NCI-H1930 (cell line): ENCODE data around the gene BRF1.

ENCODE experiments used
- DNase-seq, 2 experiments: peaks; one replicate each; lab custom pipeline; 2025; lab: John Stamatoyannopoulos, UW

Gene BRF1

DNA sequence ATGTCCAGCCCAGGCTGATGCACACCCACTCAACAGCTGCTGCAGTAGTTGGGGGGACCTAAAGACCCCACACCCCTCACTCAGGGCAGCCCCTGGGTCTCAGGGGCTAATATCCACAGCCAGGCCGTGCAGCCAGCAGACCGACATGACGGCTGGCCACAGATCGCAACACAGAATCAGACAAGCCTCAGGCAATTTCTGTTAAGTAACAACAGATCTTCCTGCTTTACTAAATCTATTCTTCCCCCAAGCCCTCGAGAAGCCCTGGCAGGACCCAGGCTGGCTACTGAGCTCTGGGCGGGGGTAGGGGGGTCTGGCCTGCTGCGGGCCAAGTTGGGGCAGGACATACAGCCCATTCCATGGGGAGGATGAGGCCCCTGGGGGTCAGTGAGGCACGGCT, 91.7 kb downstream of the BRF1 start:
- no peak for DNase-seq

- no peak for DNase-seq
Measured at GRCh38 chr14:105208738-105209075, 92.1 kb downstream of the BRF1 start.

DNA sequence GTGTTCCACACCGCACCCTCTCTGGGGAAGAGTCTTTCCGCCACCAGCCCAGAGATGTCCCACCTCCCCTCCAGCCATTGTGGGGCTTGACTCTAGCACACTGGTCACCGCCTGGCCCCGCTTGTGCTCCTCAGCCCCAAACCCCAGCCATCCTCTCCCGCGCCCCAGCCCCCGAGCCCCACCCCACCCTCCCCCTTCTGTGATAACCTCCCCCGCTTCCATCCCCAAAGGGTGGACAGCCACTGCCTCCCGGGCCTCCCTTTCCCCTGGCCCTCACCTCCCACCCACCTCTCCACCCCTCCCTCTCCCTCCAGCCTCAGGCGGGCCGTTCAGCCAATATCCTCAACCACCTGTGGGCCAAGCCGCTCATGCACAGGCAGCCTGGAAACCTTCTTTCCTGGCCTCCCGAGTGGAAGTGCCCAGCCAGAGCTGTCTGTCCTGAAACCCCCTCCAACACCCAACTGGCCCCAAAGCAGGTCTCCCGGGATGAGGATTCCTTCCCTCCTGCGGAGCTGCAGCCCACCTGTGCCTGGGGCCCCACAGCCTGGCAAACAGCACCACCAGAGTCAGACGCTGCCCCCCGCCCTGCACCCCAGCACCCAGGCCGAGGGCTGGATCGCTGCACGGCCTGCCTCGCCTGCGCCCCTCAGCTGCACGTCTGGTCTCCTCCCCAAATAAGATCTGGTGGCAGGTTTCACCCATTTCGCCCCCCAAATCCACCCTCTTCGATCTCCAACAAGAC, 92.6 kb downstream of the BRF1 start:
- no peak for DNase-seq

DNA sequence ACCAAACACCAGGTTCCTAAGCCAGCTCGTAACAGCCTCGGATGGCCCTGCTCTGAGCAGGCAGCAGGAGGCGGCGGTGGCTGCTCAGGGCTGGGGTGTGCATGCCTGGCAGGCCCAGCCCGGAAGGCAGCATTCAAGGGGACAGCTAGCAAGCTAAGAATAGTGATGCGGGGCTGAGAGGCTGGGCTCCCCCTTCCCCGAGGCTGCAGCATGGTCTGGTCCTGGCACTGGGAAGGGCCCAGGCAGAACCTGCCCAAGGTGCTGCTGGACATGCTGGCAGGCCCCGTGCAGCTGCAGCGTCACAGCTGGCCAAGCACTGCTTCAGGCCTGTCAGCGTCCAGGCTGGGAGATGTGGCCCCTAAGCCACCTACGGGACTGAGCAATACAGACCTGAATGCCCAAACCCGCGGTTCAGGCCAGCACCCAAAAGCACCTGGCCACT, 93.3 kb downstream of the BRF1 start:
- DNase-seq, result no peak

DNA sequence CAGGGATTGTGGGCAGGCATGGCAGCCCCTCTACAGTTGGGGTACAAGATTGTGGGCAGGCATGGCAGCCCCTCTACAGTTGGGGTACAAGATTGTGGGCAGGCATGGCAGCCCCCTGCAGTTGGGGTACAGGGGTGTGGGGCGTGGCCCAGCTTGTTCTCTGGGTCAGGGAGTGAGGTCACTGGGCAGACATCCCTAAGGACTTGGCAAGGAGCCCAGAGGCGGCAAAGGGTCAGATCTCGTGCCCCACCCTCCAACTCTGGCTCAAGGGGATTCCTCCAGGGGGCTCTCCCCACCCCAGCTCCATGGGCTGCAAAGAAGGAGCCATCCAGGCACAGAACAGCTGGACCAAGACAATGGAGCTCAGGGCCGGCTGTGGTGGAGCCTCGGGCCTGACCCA, 93.9 kb downstream of the BRF1 start:
- DNase-seq, result no peak

GRCh38 chr14:105205673-105206208, 95.1 kb downstream of the BRF1 start:
- no peak for DNase-seq

GRCh38 chr14:105204931-105205672, 95.7 kb downstream of the BRF1 start:
- no peak for DNase-seq

DNA sequence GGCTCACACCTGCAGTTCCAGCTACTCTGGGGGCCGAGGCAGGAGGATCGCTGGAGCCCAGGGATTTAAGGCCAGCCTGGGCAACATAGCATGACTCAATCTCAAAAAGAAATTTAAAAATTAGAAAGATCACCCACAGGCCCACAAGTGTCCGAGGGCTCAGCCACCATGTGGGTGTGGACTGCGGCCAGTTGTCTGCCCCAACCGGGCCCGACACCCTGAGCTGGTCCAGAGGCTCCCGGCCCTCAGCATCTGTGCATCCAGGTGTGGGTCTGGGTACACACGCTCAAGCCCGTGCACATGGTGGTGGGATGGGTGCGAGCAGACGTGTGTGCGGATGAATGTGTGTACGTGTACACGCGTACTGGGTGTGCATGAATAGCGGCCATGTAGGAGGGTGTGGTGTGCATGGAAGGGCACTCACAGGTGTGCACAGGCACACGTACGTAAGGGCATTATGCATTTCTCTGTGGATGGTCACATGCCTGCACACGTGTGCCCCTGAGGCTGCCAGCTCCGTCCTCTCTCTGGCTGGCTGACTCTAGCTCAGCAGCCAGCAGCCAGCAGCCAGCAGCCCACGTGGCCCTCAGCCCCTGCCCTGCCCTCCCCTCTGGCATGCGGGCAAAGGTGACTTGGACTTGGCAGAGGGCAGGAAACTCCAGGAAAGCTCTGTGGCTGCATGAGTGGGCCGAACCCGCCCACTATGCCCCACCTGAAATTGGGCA, 96.4 kb downstream of the BRF1 start:
- no peak for DNase-seq

GRCh38 chr14:105203701-105204100, 97.1 kb downstream of the BRF1 start:
- no peak for DNase-seq

GRCh38 chr14:105203057-105203531, 97.7 kb downstream of the BRF1 start:
- DNase-seq, result peak; percentile 18 to 62

- DNase-seq, result no peak
Measured at GRCh38 chr14:105201925-105202513, 98.8 kb downstream of the BRF1 start.

DNA sequence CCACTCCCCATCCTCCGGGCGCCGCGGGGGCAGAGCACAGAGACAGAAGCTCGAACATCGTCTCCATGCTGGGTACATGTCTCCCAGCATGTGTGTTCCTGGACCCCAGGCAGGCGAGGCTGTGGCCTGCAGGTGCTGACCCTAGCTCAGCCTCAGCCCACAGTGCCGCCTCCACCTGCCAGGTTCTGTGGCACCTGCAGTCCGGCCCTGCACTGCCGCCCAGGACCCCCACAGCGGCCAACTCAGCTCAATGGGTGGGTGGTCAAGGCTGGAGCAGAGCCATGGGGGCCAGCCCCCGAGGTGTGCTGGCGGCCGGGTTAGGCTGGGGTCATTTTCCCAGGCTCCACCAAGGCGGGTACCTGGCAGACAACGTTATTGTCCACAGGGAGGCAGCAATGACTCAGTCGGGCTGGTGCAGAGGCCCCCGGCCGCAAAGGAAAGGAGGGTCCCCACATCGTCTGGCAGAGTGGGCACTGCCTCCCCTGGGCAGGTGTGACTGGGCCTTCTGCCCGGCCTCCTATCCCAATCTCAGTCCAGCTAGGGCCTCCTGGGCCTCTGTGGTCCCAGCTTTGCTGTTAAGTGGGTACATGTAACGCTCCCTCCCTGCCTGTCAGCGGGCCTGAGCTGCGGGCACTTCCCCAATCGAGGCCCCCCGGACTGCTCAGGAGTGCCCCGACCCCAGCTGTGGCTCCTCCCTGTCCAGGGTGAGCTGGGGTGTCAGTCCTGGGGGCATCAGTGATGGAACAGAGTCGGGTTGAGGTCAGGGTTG, 99.5 kb downstream of the BRF1 start:
- no peak for DNase-seq

- DNase-seq, result no peak
Measured at GRCh38 chr14:105200641-105201040, 100.2 kb downstream of the BRF1 start.

DNA sequence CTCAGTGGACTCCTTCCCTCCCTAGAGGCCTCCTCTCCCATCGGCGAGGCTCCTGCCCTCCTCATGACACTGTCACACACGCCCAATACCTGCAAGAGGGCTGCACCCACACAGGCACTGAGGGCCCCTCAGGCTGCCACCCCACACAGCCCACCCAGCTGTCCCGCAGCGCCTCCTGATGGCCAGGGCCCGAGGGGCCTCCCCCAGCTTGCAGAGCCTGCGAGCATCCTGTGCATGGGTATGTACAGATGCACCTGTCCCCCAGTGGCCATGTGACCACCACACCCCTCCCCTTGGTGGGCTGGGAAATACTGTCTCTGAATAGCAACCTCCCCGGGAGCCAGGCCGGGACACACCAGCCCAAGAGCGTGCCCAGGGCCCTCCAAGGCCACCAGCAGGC, 100.7 kb downstream of the BRF1 start:
- no peak for DNase-seq

DNA sequence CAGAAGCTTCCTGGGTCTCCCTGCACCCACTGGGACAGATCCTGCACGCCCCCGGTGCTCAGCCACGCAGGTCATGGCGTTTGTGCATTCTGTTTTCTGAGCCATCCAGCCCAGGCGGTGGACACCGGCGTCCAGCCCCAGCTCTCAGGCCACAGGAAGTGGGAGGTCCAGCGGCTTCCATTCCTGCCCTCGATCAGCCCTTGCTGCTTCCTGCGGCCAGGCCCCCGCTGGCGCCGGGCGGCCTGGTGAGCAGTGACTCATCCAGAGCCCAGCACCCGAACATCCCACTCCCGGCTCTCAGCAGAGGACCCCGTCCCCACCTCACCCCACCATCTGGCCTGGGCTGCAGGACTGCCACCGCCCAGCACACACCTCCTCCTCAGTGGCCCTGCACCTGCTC, 101.7 kb downstream of the BRF1 start:
- DNase-seq, result no peak

DNA sequence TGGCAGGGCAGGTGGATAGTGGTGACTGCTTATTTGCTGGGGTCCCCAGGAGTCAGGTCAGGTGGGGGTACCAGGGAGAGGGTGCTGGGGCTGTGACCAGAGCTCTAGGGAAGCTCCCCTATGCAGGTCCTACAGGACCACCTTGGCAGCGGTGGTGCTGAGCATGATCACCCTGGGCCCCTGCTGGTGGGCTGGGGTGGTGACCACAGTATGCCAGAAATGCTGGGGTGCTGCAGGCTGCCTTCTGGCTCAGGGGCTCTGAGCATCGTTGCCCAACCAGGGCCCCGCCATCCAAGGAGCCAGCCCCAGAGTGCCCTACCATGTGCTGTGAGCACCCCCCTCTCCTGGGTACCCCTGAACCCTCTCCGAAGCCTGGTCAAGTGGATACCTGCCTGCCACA, 102.2 kb downstream of the BRF1 start:
- no peak for DNase-seq

GRCh38 chr14:105197211-105197641, 103.6 kb downstream of the BRF1 start:
- no peak for DNase-seq

GRCh38 chr14:105196265-105196960, 104.4 kb downstream of the BRF1 start:
- no peak for DNase-seq

GRCh38 chr14:105195522-105196264, 105.1 kb downstream of the BRF1 start:
- DNase-seq, result no peak

DNA sequence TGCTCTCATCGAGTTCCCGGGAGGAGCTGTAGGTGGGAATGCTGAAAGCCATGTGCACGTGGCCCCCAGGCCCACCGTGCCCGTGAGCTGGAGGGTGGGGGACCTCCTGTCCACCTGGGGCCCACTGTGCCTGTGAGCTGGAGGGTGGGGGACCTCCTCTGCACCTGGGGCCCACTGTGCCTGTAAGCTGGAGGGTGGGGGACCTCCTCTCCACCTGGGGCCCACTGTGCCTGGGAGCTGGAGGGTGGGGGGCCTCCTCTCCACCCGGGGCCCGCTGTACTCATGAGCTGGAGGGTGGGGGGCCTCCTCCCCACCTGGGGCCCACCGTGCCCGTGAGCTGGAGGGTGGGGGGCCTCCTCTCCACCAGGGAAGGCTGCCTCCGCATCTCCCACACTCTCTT, 105.8 kb downstream of the BRF1 start:
- no peak for DNase-seq
